HEK293 (cell line): ENCODE data around the gene CPA5.
A peak's percentile ranks its signal among the peaks of the same experiment; 100 is the strongest.

Experiments used
- CTCF ChIA-PET: fragments of 350-600 bp; formaldehyde crosslinking; extraction: SDS; loops from one replicate; lab custom pipeline; 2021; ENCODE audit warnings: antibody characterized with exemption; lab: Yijun Ruan, JAX
- POLR2A ChIA-PET: fragments of 300-600 bp; formaldehyde crosslinking; extraction: SDS; loops from one replicate; lab custom pipeline; 2020; ENCODE audit warnings: antibody characterized with exemption, inconsistent platforms; lab: Yijun Ruan, JAX
- H3K27ac ChIP-seq: fragments of 200-500 bp; sonication (Bioruptor generic); 2 replicates; pipeline ENCODE4 v1.5.1; 2014; ENCODE audit warnings: low read depth, low read length, control low read depth, inconsistent platforms; ENCODE audit errors: extremely low read depth
- H3K36me3 ChIP-seq, 2 experiments: fragments of 200-500 bp in 1 of 2; sonication (Bioruptor generic) in 1 of 2; 1 replicate in 1 of 2; 2 replicates in 1 of 2; pipeline ENCODE4 v1.5.1; 2014 to 2017; ENCODE audit warnings: inconsistent platforms in 2 of 2, low read length in 2 of 2; ENCODE audit not compliant: control insufficient read depth in 2 of 2, insufficient read depth in 1 of 2
- H3K4me1 ChIP-seq: fragments of 200-500 bp; sonication (Bioruptor generic); 2 replicates; pipeline ENCODE4 v1.5.1; 2014; ENCODE audit warnings: mild to moderate bottlenecking, low read length, inconsistent platforms; ENCODE audit not compliant: control insufficient read depth, insufficient read depth
- H3K4me3 ChIP-seq: 2 replicates; pipeline ENCODE4 v1.5.1; 2011; ENCODE audit warnings: low read depth, mild to moderate bottlenecking, control low read depth, low read length, moderate library complexity
- H3K9me3 ChIP-seq: fragments of 200-500 bp; sonication (Bioruptor generic); 2 replicates; pipeline ENCODE4 v1.5.1; 2014; ENCODE audit warnings: low read depth, low read length, inconsistent platforms; ENCODE audit not compliant: control insufficient read depth, insufficient read depth
- PRDM1 ChIP-seq: fragments of 450-650 bp; formaldehyde crosslinking; IDR thresholded peaks from 2 replicates; pipeline ENCODE4; 2016; ENCODE audit warnings: missing biosample characterization, missing genetic modification characterization
- SP2 ChIP-seq: fragments of 450-650 bp; formaldehyde crosslinking; IDR thresholded peaks from 2 replicates; pipeline ENCODE4 v1.5.1; 2016; ENCODE audit warnings: missing biosample characterization, missing genetic modification characterization
- SP7 ChIP-seq: fragments of 450-650 bp; formaldehyde crosslinking; IDR thresholded peaks from 2 replicates; pipeline ENCODE4 v1.5.1; 2016; ENCODE audit warnings: missing biosample characterization, missing genetic modification characterization
- YY1 ChIP-seq: fragments of 450-650 bp; formaldehyde crosslinking; IDR thresholded peaks from 2 replicates; pipeline ENCODE4 v1.5.1; 2018; ENCODE audit warnings: missing biosample characterization, missing genetic modification characterization
- YY2 ChIP-seq: fragments of 450-650 bp; formaldehyde crosslinking; IDR thresholded peaks from 2 replicates; pipeline ENCODE4 v1.5.1; 2016; ENCODE audit warnings: missing biosample characterization, missing genetic modification characterization
- ZEB2 ChIP-seq: fragments of 450-650 bp; formaldehyde crosslinking; IDR thresholded peaks from 2 replicates; pipeline ENCODE4 v1.5.1; 2016; ENCODE audit warnings: missing biosample characterization, missing genetic modification characterization
- ZFP37 ChIP-seq: fragments of 450-650 bp; formaldehyde crosslinking; IDR thresholded peaks from 2 replicates; pipeline ENCODE4 v1.5.1; 2016; ENCODE audit warnings: missing biosample characterization, missing genetic modification characterization
- ZNF132 ChIP-seq: fragments of 450-650 bp; formaldehyde crosslinking; IDR thresholded peaks from 2 replicates; pipeline ENCODE4 v1.5.1; 2017; ENCODE audit warnings: missing biosample characterization, missing genetic modification characterization, borderline replicate concordance
- ZNF18 ChIP-seq: fragments of 450-650 bp; formaldehyde crosslinking; IDR thresholded peaks from 2 replicates; pipeline ENCODE4 v1.5.1; 2016; ENCODE audit warnings: missing biosample characterization, missing genetic modification characterization
- ZNF221 ChIP-seq: fragments of 450-650 bp; formaldehyde crosslinking; IDR thresholded peaks from 2 replicates; pipeline ENCODE4 v1.5.1; 2017; ENCODE audit warnings: missing biosample characterization, missing genetic modification characterization, borderline replicate concordance
- ZNF302 ChIP-seq: fragments of 450-650 bp; formaldehyde crosslinking; IDR thresholded peaks from 2 replicates; pipeline ENCODE4 v1.5.1; 2016; ENCODE audit warnings: missing biosample characterization, missing genetic modification characterization, low read depth
- ZNF354C ChIP-seq: fragments of 450-650 bp; formaldehyde crosslinking; IDR thresholded peaks from 2 replicates; pipeline ENCODE4 v1.5.1; 2016; ENCODE audit warnings: missing biosample characterization, missing genetic modification characterization, low read depth, borderline replicate concordance
- ZNF416 ChIP-seq: fragments of 450-650 bp; formaldehyde crosslinking; IDR thresholded peaks from 2 replicates; pipeline ENCODE4 v1.5.1; 2016; ENCODE audit warnings: missing biosample characterization, missing genetic modification characterization
- ZNF664 ChIP-seq: fragments of 450-650 bp; formaldehyde crosslinking; IDR thresholded peaks from 2 replicates; pipeline ENCODE4 v1.5.1; 2016; ENCODE audit warnings: missing biosample characterization, missing genetic modification characterization
- ZNF707 ChIP-seq: fragments of 450-650 bp; formaldehyde crosslinking; IDR thresholded peaks from 2 replicates; pipeline ENCODE4 v1.5.1; 2016; ENCODE audit warnings: missing biosample characterization, missing genetic modification characterization
- ZNF777 ChIP-seq: fragments of 450-650 bp; formaldehyde crosslinking; IDR thresholded peaks from 2 replicates; pipeline ENCODE4 v1.5.1; 2017; ENCODE audit warnings: missing biosample characterization, missing genetic modification characterization, borderline replicate concordance
- ZNF791 ChIP-seq: fragments of 450-650 bp; formaldehyde crosslinking; IDR thresholded peaks from 2 replicates; pipeline ENCODE4 v1.5.1; 2016; ENCODE audit warnings: missing biosample characterization, missing genetic modification characterization
- ZNF837 ChIP-seq: fragments of 450-650 bp; formaldehyde crosslinking; IDR thresholded peaks from 2 replicates; pipeline ENCODE4 v1.5.1; 2016; ENCODE audit warnings: missing biosample characterization, missing genetic modification characterization
- ZSCAN5A ChIP-seq: fragments of 450-650 bp; formaldehyde crosslinking; IDR thresholded peaks from 2 replicates; pipeline ENCODE4 v1.5.1; 2016; ENCODE audit warnings: missing biosample characterization, missing genetic modification characterization
- ZXDB ChIP-seq: fragments of 450-650 bp; formaldehyde crosslinking; IDR thresholded peaks from 2 replicates; pipeline ENCODE4 v1.5.1; 2016; ENCODE audit warnings: missing biosample characterization, missing genetic modification characterization
- TF ChIP-seq, protein P1 (sequence below): fragments of 450-650 bp; formaldehyde crosslinking; IDR thresholded peaks from 2 replicates; pipeline ENCODE4 v1.5.1; 2017; ENCODE audit warnings: missing biosample characterization, missing genetic modification characterization
- TF ChIP-seq, protein P2 (sequence below): fragments of 450-650 bp; formaldehyde crosslinking; IDR thresholded peaks from 2 replicates; pipeline ENCODE4 v1.5.1; 2016; ENCODE audit warnings: missing biosample characterization, missing genetic modification characterization
- TF ChIP-seq, protein P3 (sequence below): fragments of 450-650 bp; formaldehyde crosslinking; IDR thresholded peaks from 2 replicates; pipeline ENCODE4 v1.5.1; 2016; ENCODE audit warnings: missing biosample characterization, missing genetic modification characterization
- TF ChIP-seq, protein P4 (sequence below): fragments of 450-650 bp; formaldehyde crosslinking; IDR thresholded peaks from 2 replicates; pipeline ENCODE4 v1.5.1; 2016; ENCODE audit warnings: missing biosample characterization, missing genetic modification characterization

CPA5 gene

GRCh38 chr7:130356876-130357611 lies 12.4 kb downstream of the CPA5 start (continued):
- no peak for TF ChIP-seq ZFP37 (tag by site-specific recombination)
- TF ChIP-seq ZNF777 (tag by site-specific recombination) = no peak
- no peak for TF ChIP-seq YY2 (tag by site-specific recombination)
- TF ChIP-seq ZNF791 (tag by site-specific recombination) = no peak
- no peak for TF ChIP-seq ZNF132 (tag by site-specific recombination)
- peak; percentile 68 for TF ChIP-seq SP7
- TF ChIP-seq, protein P1, sequence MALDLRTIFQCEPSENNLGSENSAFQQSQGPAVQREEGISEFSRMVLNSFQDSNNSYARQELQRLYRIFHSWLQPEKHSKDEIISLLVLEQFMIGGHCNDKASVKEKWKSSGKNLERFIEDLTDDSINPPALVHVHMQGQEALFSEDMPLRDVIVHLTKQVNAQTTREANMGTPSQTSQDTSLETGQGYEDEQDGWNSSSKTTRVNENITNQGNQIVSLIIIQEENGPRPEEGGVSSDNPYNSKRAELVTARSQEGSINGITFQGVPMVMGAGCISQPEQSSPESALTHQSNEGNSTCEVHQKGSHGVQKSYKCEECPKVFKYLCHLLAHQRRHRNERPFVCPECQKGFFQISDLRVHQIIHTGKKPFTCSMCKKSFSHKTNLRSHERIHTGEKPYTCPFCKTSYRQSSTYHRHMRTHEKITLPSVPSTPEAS (tag by site-specific recombination) = no peak
- TF ChIP-seq ZNF302 = no peak
- TF ChIP-seq, protein P2, sequence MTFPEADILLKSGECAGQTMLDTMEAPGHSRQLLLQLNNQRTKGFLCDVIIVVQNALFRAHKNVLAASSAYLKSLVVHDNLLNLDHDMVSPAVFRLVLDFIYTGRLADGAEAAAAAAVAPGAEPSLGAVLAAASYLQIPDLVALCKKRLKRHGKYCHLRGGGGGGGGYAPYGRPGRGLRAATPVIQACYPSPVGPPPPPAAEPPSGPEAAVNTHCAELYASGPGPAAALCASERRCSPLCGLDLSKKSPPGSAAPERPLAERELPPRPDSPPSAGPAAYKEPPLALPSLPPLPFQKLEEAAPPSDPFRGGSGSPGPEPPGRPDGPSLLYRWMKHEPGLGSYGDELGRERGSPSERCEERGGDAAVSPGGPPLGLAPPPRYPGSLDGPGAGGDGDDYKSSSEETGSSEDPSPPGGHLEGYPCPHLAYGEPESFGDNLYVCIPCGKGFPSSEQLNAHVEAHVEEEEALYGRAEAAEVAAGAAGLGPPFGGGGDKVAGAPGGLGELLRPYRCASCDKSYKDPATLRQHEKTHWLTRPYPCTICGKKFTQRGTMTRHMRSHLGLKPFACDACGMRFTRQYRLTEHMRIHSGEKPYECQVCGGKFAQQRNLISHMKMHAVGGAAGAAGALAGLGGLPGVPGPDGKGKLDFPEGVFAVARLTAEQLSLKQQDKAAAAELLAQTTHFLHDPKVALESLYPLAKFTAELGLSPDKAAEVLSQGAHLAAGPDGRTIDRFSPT (tag by site-specific recombination) = 0 out of 2 replicates have a peak, but pooled peaks have one; percentile 42
- no peak for TF ChIP-seq ZNF664 (tag by site-specific recombination)
- no peak for TF ChIP-seq ZNF707 (tag by site-specific recombination)
- TF ChIP-seq ZXDB (tag by site-specific recombination) = 0 out of 2 replicates have a peak, but pooled peaks have one; percentile 30
- TF ChIP-seq, protein P3, sequence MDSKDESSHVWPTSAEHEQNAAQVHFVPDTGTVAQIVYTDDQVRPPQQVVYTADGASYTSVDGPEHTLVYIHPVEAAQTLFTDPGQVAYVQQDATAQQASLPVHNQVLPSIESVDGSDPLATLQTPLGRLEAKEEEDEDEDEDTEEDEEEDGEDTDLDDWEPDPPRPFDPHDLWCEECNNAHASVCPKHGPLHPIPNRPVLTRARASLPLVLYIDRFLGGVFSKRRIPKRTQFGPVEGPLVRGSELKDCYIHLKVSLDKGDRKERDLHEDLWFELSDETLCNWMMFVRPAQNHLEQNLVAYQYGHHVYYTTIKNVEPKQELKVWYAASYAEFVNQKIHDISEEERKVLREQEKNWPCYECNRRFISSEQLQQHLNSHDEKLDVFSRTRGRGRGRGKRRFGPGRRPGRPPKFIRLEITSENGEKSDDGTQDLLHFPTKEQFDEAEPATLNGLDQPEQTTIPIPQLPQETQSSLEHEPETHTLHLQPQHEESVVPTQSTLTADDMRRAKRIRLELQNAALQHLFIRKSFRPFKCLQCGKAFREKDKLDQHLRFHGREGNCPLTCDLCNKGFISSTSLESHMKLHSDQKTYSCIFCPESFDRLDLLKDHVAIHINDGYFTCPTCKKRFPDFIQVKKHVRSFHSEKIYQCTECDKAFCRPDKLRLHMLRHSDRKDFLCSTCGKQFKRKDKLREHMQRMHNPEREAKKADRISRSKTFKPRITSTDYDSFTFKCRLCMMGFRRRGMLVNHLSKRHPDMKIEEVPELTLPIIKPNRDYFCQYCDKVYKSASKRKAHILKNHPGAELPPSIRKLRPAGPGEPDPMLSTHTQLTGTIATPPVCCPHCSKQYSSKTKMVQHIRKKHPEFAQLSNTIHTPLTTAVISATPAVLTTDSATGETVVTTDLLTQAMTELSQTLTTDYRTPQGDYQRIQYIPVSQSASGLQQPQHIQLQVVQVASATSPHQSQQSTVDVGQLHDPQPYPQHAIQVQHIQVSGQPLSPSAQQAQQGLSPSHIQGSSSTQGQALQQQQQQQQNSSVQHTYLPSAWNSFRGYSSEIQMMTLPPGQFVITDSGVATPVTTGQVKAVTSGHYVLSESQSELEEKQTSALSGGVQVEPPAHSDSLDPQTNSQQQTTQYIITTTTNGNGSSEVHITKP (tag by site-specific recombination) = peak; percentile 72
- no peak for TF ChIP-seq ZNF837 (tag by site-specific recombination)

DNA sequence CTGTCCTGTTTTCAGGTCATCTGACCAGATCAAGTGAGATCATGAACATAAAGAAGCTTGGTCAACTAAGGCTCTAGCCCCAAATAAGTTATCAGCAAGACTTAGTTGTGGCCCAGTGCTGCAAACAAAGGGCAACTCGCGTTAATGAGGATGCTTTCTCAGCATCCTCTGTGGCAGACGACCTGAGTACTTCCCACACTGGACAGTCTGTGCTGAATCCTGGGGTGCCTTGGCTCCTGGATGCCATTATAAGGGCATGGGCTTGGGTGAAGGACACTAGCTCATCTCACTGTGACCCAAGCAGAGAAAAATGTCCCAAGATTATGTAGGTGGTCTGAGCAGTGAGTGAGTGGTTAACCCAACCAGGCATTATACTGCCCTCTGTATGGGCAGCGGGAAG lies 13.9 kb downstream of the CPA5 start:
- POLR2A ChIA-PET = no interaction called here
- Histone ChIP-seq H3K27ac (no peak overlapping the region), H3K9me3 (no peaks in the 10 kb centered on the region), H3K36me3 (no peaks in the 10 kb centered on the region), H3K4me3 (no peak overlapping the region), H3K4me1 (peaks cover 17% of the 10 kb centered on the region)
- CTCF ChIA-PET = interaction anchor here (0.6 to 0.8 kb wide), 3 partner anchors 14 to 348 kb away, joined by 3 to 4 read pairs (median 4); no protein-coding TSS in a partner anchor
- TF ChIP-seq, protein P4, sequence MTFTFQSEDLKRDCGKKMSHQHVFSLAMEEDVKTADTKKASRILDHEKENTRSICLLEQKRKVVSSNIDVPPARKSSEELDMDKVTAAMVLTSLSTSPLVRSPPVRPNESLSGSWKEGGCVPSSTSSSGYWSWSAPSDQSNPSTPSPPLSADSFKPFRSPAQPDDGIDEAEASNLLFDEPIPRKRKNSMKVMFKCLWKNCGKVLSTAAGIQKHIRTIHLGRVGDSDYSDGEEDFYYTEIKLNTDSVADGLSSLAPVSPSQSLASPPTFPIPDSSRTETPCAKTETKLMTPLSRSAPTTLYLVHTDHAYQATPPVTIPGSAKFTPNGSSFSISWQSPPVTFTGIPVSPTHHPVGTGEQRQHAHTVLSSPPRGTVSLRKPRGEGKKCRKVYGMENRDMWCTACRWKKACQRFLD (tag by site-specific recombination) = no peak
- TF ChIP-seq PRDM1 (tag by site-specific recombination) (no peak), ZEB2 (tag by site-specific recombination) (no peak), ZNF18 (tag by site-specific recombination) (no peak), ZNF221 (tag by site-specific recombination) (no peak), SP2 (tag by site-specific recombination) (no peak), ZNF354C (tag by site-specific recombination) (no peak), ZSCAN5A (no peak), ZNF416 (tag by site-specific recombination) (no peak), YY1 (tag by site-specific recombination) (no peak)
